DOHH2 (cell line): ENCODE results near the gene ADAR.
A peak's percentile ranks its signal among the peaks of the same experiment; 100 is the strongest.

Experiments
- H3F3A ChIP-seq: fragments of 200-600 bp; sonication (generic), shearing (Covaris generic); 2 replicates; pipeline ENCODE4 v1.6.0; 2016; ENCODE audit warnings: antibody characterized with exemption, mild to moderate bottlenecking; ENCODE audit not compliant: control insufficient read depth, insufficient read depth
- H3K27ac ChIP-seq: fragments of 200-600 bp; sonication (generic); 2 replicates; pipeline ENCODE4 v1.5.1; 2014; ENCODE audit warnings: low read depth, mild to moderate bottlenecking, low read length, moderate library complexity
- H3K27me3 ChIP-seq: fragments of 200-600 bp; sonication (generic); 2 replicates; pipeline ENCODE4 v1.6.1; 2014; ENCODE audit warnings: mild to moderate bottlenecking, low read length, mixed read lengths; ENCODE audit not compliant: control insufficient read depth
- H3K36me3 ChIP-seq: fragments of 200-600 bp; sonication (generic); 2 replicates; pipeline ENCODE4 v1.6.1; 2014; ENCODE audit warnings: mild to moderate bottlenecking, low read length, moderate library complexity, mixed read lengths; ENCODE audit not compliant: control insufficient read depth
- H3K4me1 ChIP-seq: fragments of 200-600 bp; sonication (generic); 2 replicates; pipeline ENCODE4 v1.6.1; 2014; ENCODE audit warnings: mild to moderate bottlenecking, low read length, mixed read lengths; ENCODE audit not compliant: control insufficient read depth
- H3K4me2 ChIP-seq: fragments of 200-600 bp; sonication (generic); 2 replicates; pipeline ENCODE4 v1.6.0; 2014; ENCODE audit warnings: mild to moderate bottlenecking, low read length, moderate library complexity
- H3K4me3 ChIP-seq: fragments of 200-600 bp; sonication (generic); 2 replicates; pipeline ENCODE4 v1.5.1; 2014; ENCODE audit warnings: mild to moderate bottlenecking, low read length, mixed read lengths
- H3K79me2 ChIP-seq: fragments of 200-600 bp; sonication (generic); 2 replicates; pipeline ENCODE4 v1.6.1; 2014; ENCODE audit warnings: mild to moderate bottlenecking, low read length, mixed read lengths; ENCODE audit not compliant: control insufficient read depth
- H3K9me2 ChIP-seq: fragments of 200-600 bp; sonication (generic); replicated peaks from 2 replicates; pipeline ENCODE4 v1.6.1; 2014; ENCODE audit warnings: mild to moderate bottlenecking, low read length, mixed read lengths; ENCODE audit not compliant: control insufficient read depth
- H3K9me3 ChIP-seq: fragments of 200-600 bp; sonication (generic); 2 replicates; pipeline ENCODE4 v1.6.1; 2014; ENCODE audit warnings: antibody characterized with exemption, low read length, mixed read lengths; ENCODE audit not compliant: control insufficient read depth, insufficient read depth
- H4K20me1 ChIP-seq: fragments of 200-600 bp; sonication (generic); 2 replicates; pipeline ENCODE4 v1.6.0; 2014; ENCODE audit warnings: low read depth, mild to moderate bottlenecking, antibody characterized with exemption, low read length, moderate library complexity; ENCODE audit not compliant: control insufficient read depth, insufficient read depth
- CTCF ChIP-seq: fragments of 200-600 bp; sonication (generic); IDR thresholded peaks from one replicate; pipeline ENCODE4 v1.5.1; 2014; ENCODE audit warnings: antibody characterized with exemption, mild to moderate bottlenecking, low read depth, low read length; ENCODE audit not compliant: poor library complexity, severe bottlenecking
- EZH2phosphoT487 ChIP-seq: fragments of 200-600 bp; sonication (generic); IDR thresholded peaks from 2 replicates; pipeline ENCODE4 v1.6.1; 2017; ENCODE audit warnings: borderline replicate concordance, mild to moderate bottlenecking, antibody characterized with exemption, low read length, moderate library complexity, mixed read lengths

ADAR gene

DNA sequence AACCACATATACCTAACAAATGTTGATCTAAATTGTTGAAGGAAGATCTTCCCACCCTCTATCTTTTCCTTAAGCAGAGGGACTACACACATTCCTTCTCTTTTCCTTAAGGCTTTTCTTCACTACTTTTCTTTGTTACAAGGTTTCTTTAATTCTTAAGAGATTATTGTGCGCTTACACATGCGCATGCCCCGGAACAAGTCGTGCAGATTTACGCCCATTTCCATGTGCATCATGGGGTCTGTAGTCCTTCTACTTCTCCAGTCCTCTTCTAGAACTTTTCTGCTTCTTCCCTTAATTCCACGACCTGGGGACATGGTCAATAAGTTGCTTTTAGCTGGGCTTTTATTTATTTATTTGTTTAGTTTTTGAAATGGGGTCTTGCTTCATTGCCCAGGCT is 42.1 kb downstream of the ADAR start:
- no peaks in the 10 kb centered on the region for H3K9me2 ChIP-seq
- TF ChIP-seq CTCF (no peak), EZH2phosphoT487 (no peak)
- H4K20me1 ChIP-seq, result no peaks in the 10 kb centered on the region
- no peaks in the 10 kb centered on the region for H3K9me3 ChIP-seq
- no peaks in the 10 kb centered on the region for H3K36me3 ChIP-seq
- peaks cover 4% of the 10 kb centered on the region; the same call in 1 of the 2 replicates for H3F3A ChIP-seq
- no peak overlapping the region for H3K4me2 ChIP-seq
- H3K79me2 ChIP-seq, result no peaks in the 10 kb centered on the region
- no peak overlapping the region for H3K4me3 ChIP-seq
- H3K27me3 ChIP-seq, result peaks cover 45% of the 10 kb centered on the region
- peaks cover 15% of the 10 kb centered on the region for H3K4me1 ChIP-seq
- H3K27ac ChIP-seq, result no peak overlapping the region

- Histone ChIP-seq H4K20me1 (peaks cover 11% of the 10 kb centered on the region; the same call in 1 of the 2 replicates), H3K27ac (peak overlapping the region; percentile 76), H3K4me3 (peak overlapping the region; percentile 98), H3K27me3 (no peaks in the 10 kb centered on the region), H3K79me2 (peaks cover 42% of the 10 kb centered on the region), H3K9me2 (no peaks in the 10 kb centered on the region), H3K4me2 (peak overlapping the region; percentile 100), H3K9me3 (no peaks in the 10 kb centered on the region), H3K4me1 (peaks cover 33% of the 10 kb centered on the region), H3K36me3 (peaks cover 35% of the 10 kb centered on the region), H3F3A (peaks cover 4% of the 10 kb centered on the region; the same call in 1 of the 2 replicates)
- TF ChIP-seq EZH2phosphoT487, result no peak
- TF ChIP-seq CTCF, result peak; percentile 98
Measured at GRCh38 chr1:154559466-154560044, 48.4 kb downstream of the ADAR start.

DNA sequence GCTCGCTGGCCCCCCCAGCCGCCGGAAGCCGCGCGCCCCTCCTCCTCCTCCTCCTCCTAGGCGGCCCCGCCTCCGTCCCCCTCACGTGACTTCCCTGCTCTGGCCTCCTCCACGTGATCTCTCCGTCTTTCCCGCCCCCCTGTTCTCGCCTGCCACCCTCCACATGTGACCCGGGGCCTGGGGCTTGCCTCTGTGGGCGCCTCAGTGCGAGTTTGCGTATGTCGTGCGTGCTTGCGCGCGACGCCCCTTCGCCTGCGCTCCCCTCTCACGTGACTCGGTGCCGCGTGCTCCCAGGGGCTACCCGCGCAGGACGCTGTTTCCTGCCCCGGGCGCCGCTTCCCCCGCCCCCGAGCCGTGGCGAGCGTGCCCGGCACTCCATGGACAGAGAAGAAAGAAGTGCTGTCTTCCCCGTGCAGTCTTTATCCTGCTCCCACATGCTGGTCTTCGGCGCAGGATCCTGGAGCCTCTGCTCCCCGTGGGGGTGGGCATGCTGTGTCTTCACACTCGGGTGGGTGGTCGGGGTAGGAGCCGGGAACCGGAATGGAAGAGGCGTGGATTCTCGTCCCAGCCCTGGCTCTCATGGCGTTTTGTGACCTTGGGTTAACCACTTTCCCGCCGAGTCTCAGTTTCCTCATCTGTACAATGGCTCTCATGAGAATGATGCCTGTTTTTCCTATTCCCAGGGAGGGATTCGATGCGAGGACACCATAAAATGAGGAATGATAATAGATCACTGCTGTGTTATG is 49.1 kb downstream of the ADAR start:
- Histone ChIP-seq H4K20me1 (peaks cover 11% of the 10 kb centered on the region; the same call in 1 of the 2 replicates), H3K9me2 (no peaks in the 10 kb centered on the region)
- TF ChIP-seq EZH2phosphoT487 (no peak), CTCF (no peak)

More for the DNA sequence above, 49.1 kb downstream of the ADAR start:
- Histone ChIP-seq H3K36me3 (peaks cover 42% of the 10 kb centered on the region), H3K9me3 (no peaks in the 10 kb centered on the region), H3K4me1 (peaks cover 32% of the 10 kb centered on the region), H3K4me2 (peak overlapping the region; percentile 100), H3K27ac (peak overlapping the region; percentile 76), H3K27me3 (no peaks in the 10 kb centered on the region), H3K4me3 (peak overlapping the region; percentile 98), H3F3A (peaks cover 4% of the 10 kb centered on the region; the same call in 1 of the 2 replicates), H3K79me2 (peaks cover 42% of the 10 kb centered on the region)
